Measurements from ENCODE around the gene KRTAP1-5. TPM values are rescaled to one million over a fixed set of nuclear protein-coding genes. Genes with fewer than 3 reads are reported as not detected.
A peak's percentile ranks its signal among the peaks of the same experiment; 100 is the strongest.

KRTAP1-5 gene
- total and polyA plus RNA-seq, 2 experiments from 2014 or later = not detected

- Histone ChIP-seq H3F3A (replicated peaks; ENCODE audit: low read depth) (no peaks in the 10 kb centered on the region), H3K27ac (ENCODE audit: low read depth) (no peak overlapping the region), H2AFZ (peak overlapping the region; percentile 84), H3K79me2 (replicated peaks; ENCODE audit: insufficient read depth) (no peaks in the 10 kb centered on the region), H3K4me1 (ENCODE audit: insufficient read depth) (0 out of 2 replicates have a peak, but pooled peaks cover 3% of the 10 kb centered on the region), H3K4me3 (no peak overlapping the region), H3K36me3 (ENCODE audit: insufficient read depth) (no peaks in the 10 kb centered on the region), H3K9me2 (ENCODE audit: insufficient read depth) (0 out of 2 replicates have a peak, but pooled peaks cover 3% of the 10 kb centered on the region), H3K4me2 (no peak overlapping the region), H3K27me3 (ENCODE audit: insufficient read depth) (no peaks in the 10 kb centered on the region), H4K20me1 (replicated peaks; ENCODE audit: insufficient read depth) (no peaks in the 10 kb centered on the region)
- Mint-ChIP-seq H3K4me1 (peaks cover 11% of the 10 kb centered on the region; the same call in 2 of the 3 replicates), H3K27ac (no peak overlapping the region), H3K36me3 (ENCODE audit: low read depth) (no peaks in the 10 kb centered on the region), H3K4me3 (no peak overlapping the region), H3K9me3 (no peaks in the 10 kb centered on the region), H3K27me3 (ENCODE audit: insufficient read depth, low read depth, poor library complexity) (peaks cover 6% of the 10 kb centered on the region)
- TF ChIP-seq NANOG (IDR thresholded peaks at IDR 0.05; ENCODE audit: borderline replicate concordance) (no peak), EZH2 (IDR thresholded peaks at IDR 0.05; ENCODE audit: low read depth, unreplicated experiment) (no peak), REST (IDR thresholded peaks at IDR 0.05; ENCODE audit: unreplicated experiment) (no peak), STAT1 (IDR thresholded peaks at IDR 0.05; ENCODE audit: unreplicated experiment) (no peak), ZNF331 (CRISPR knock-in tag; IDR thresholded peaks at IDR 0.05; ENCODE audit: low read depth) (no peak), ZNF114 (CRISPR knock-in tag; IDR thresholded peaks at IDR 0.05) (no peak), ETS1 (IDR thresholded peaks at IDR 0.05) (no peak), EZH2phosphoT487 (IDR thresholded peaks at IDR 0.05; ENCODE audit: unreplicated experiment) (no peak), CTCF (conservative IDR thresholded peaks at IDR 0.05; ENCODE audit: low read depth in 2 of 2) (no peak)
- ATAC-seq (peak; percentile 81), DNase-seq (ENCODE audit: low spot score) (peak; percentile 12)
These were observed 46.9 kb downstream of the KRTAP1-5 start for GRCh38 chr17:40980117-40980516.

Data from GM23338 (cell line).